HCT116 (cell line): ENCODE results near the gene GRHL3. TPM values are rescaled to one million over a fixed set of nuclear protein-coding genes. Genes with fewer than 3 reads are reported as not detected.

Source experiments
- ATAC-seq: fragments of 200-7000 bp; cut with Tn5 transposase; 2 replicates; pipeline ENCODE4 v1.9.1; 2020; ENCODE audit warnings: mild to moderate bottlenecking, moderate library complexity
- BruUV-seq: library from RNA; stranded (reverse); fragments of 400-500 nt; replicated peaks from 2 replicates; lab custom pipeline; 2021; lab: Mats Ljungman, UMichigan
- CTCF ChIA-PET: fragments of 300-600 bp; sonication (Branson Sonifier 250); formaldehyde crosslinking; loops from one replicate; lab custom pipeline; 2021; ENCODE audit warnings: antibody characterized with exemption; lab: Charles Lee
- POLR2A ChIA-PET: fragments of 300-600, 350-600 bp; sonication (Branson Sonifier 250); formaldehyde crosslinking; loops from one replicate; lab custom pipeline; 2021; ENCODE audit warnings: antibody characterized with exemption; lab: Charles Lee
- RAD21 ChIA-PET, 2 experiments: fragments of 300-600 bp; sonication (Branson Sonifier 250); formaldehyde crosslinking; loops; one replicate each; lab custom pipeline; 2023; ENCODE audit warnings: low total read pairs in 2 of 2; ENCODE audit not compliant: uncharacterized antibody in 2 of 2, unreplicated experiment in 2 of 2, low non-redundant PET in 1 of 2; lab: Charles Lee
- DNase-seq: peaks from one replicate; pipeline ENCODE4 v3.0.0-alpha.2; 2010; ENCODE audit warnings: low read depth, low spot score
- H2AFZ ChIP-seq: fragments of 200-600 bp; shearing (Covaris generic), sonication (generic); 2 replicates; pipeline ENCODE4 v1.6.1; 2017; ENCODE audit warnings: low read depth, mixed run types, mixed read lengths, antibody characterized with exemption, low read length; ENCODE audit not compliant: poor library complexity, severe bottlenecking
- H3K27ac ChIP-seq: 2 replicates; pipeline ENCODE4 v1.5.1; 2012; ENCODE audit warnings: low read depth, low read length
- H3K27me3 ChIP-seq: fragments of 200-600 bp; sonication (generic); 2 replicates; pipeline ENCODE4 v1.6.1; 2016; ENCODE audit warnings: mixed run types, low read length, mixed read lengths; ENCODE audit not compliant: insufficient read depth
- H3K36me3 ChIP-seq, 2 experiments: fragments of 200-500 bp in 1 of 2; fragments of 200-600 bp in 1 of 2; sonication (Bioruptor generic) in 1 of 2; sonication (generic) in 1 of 2; 2 replicates each; pipeline versions ENCODE4 v1.5.1 to v1.6.1; 2014 to 2016; ENCODE audit warnings: low read length in 2 of 2, inconsistent platforms in 1 of 2, mixed read lengths in 1 of 2, mixed run types in 1 of 2; ENCODE audit not compliant: insufficient read depth in 2 of 2, control insufficient read depth in 1 of 2
- H3K4me1 ChIP-seq, 2 experiments: fragments of 200-600 bp in 1 of 2; sonication (generic) in 1 of 2; 2 replicates each; pipeline versions ENCODE4 v1.5.1 to v1.6.1; 2012 to 2017; ENCODE audit warnings: low read length in 2 of 2, inconsistent platforms in 1 of 2, mild to moderate bottlenecking in 1 of 2, mixed read lengths in 1 of 2, mixed run types in 1 of 2, moderate library complexity in 1 of 2; ENCODE audit not compliant: insufficient read depth in 2 of 2, control insufficient read depth in 1 of 2
- H3K4me2 ChIP-seq: fragments of 200-600 bp; sonication (generic); 2 replicates; pipeline ENCODE4 v1.6.1; 2017; ENCODE audit warnings: mixed run types, low read length, mixed read lengths
- H3K4me3 ChIP-seq, 2 experiments: fragments of 200-600 bp in 1 of 2; sonication (generic) in 1 of 2; replicated peaks in 1 of 2; 2 replicates each; pipeline ENCODE4 v1.5.1; 2011 to 2016; ENCODE audit warnings: low read length in 2 of 2, control low read depth in 1 of 2, low read depth in 1 of 2, mild to moderate bottlenecking in 1 of 2, mixed read lengths in 1 of 2, mixed run types in 1 of 2
- H3K79me2 ChIP-seq: fragments of 200-600 bp; sonication (generic); 2 replicates; pipeline ENCODE4 v1.6.1; 2017; ENCODE audit warnings: mild to moderate bottlenecking, mixed run types, low read length, moderate library complexity, mixed read lengths; ENCODE audit not compliant: insufficient read depth
- H3K9ac ChIP-seq: fragments of 200-600 bp; sonication (generic); 2 replicates; pipeline ENCODE4 v1.6.1; 2016; ENCODE audit warnings: low read length, mixed read lengths
- H3K9me2 ChIP-seq: fragments of 200-600 bp; sonication (generic), shearing (Covaris generic); 2 replicates; pipeline ENCODE4 v1.6.1; 2017; ENCODE audit warnings: mixed run types, mild to moderate bottlenecking, moderate library complexity; ENCODE audit not compliant: insufficient read depth
- H3K9me3 ChIP-seq, 2 experiments: fragments of 200-500 bp in 1 of 2; fragments of 200-600 bp in 1 of 2; sonication (Bioruptor generic) in 1 of 2; sonication (generic) in 1 of 2; 2 replicates each; pipeline ENCODE4 v1.6.1; 2014 to 2017; ENCODE audit warnings: low read length in 2 of 2, mixed read lengths in 2 of 2, inconsistent platforms in 1 of 2, low read depth in 1 of 2, mild to moderate bottlenecking in 1 of 2, mixed run types in 1 of 2, moderate library complexity in 1 of 2; ENCODE audit not compliant: control insufficient read depth in 1 of 2, insufficient read depth in 1 of 2
- H4K20me1 ChIP-seq: fragments of 200-600 bp; sonication (generic), shearing (Covaris generic); 2 replicates; pipeline ENCODE4 v1.6.1; 2017; ENCODE audit warnings: mixed run types, mild to moderate bottlenecking, moderate library complexity; ENCODE audit not compliant: insufficient read depth
- ATF3 ChIP-seq: IDR thresholded peaks from 2 replicates; pipeline ENCODE4 v1.6.1; 2012
- CBX3 ChIP-seq: IDR thresholded peaks from 2 replicates; pipeline ENCODE4 v1.6.1; 2012; ENCODE audit warnings: low read depth
- CEBPB ChIP-seq: IDR thresholded peaks from 2 replicates; pipeline ENCODE4 v1.6.1; 2012; ENCODE audit warnings: low read depth
- EGR1 ChIP-seq: IDR thresholded peaks from 2 replicates; pipeline ENCODE4 v1.6.1; 2012; ENCODE audit warnings: low read depth
- EZH2 ChIP-seq: fragments of 200-600 bp; sonication (generic); IDR thresholded peaks from 2 replicates; pipeline ENCODE4 v1.6.1; 2017; ENCODE audit warnings: antibody characterized with exemption, mixed run types
- FOSL1 ChIP-seq: IDR thresholded peaks from 2 replicates; pipeline ENCODE4 v1.6.1; 2012; ENCODE audit warnings: low read depth
- SIN3A ChIP-seq: IDR thresholded peaks from 2 replicates; pipeline ENCODE4 v1.6.1; 2012; ENCODE audit warnings: low read depth
- SP1 ChIP-seq: IDR thresholded peaks from 2 replicates; pipeline ENCODE4 v1.6.1; 2012; ENCODE audit warnings: low read depth
- TCF7L2 ChIP-seq: IDR thresholded peaks from 2 replicates; pipeline ENCODE4 v1.7.0; 2011; ENCODE audit warnings: borderline replicate concordance, inconsistent platforms; ENCODE audit not compliant: insufficient read depth, insufficient read length; ENCODE audit errors: extremely low read depth
- intact Hi-C: fragments of 100-400 bp; cut with micrococcal nuclease; formaldehyde crosslinking; loops from 2 replicates; pipeline ENCODE4 v1.10.0; 2022
- total RNA-seq: library from RNA; stranded (reverse); gene quantifications from one replicate; pipeline ENCODE4 v1.2.1, GENCODE V29; 2021; ENCODE audit not compliant: unreplicated experiment
- TF ChIP-seq, protein P1 (sequence below): IDR thresholded peaks from 2 replicates; pipeline ENCODE4 v1.6.1; 2012

GRHL3 gene
- total RNA-seq, 1 experiment from 2014 or later = 1.0 TPM

DNA sequence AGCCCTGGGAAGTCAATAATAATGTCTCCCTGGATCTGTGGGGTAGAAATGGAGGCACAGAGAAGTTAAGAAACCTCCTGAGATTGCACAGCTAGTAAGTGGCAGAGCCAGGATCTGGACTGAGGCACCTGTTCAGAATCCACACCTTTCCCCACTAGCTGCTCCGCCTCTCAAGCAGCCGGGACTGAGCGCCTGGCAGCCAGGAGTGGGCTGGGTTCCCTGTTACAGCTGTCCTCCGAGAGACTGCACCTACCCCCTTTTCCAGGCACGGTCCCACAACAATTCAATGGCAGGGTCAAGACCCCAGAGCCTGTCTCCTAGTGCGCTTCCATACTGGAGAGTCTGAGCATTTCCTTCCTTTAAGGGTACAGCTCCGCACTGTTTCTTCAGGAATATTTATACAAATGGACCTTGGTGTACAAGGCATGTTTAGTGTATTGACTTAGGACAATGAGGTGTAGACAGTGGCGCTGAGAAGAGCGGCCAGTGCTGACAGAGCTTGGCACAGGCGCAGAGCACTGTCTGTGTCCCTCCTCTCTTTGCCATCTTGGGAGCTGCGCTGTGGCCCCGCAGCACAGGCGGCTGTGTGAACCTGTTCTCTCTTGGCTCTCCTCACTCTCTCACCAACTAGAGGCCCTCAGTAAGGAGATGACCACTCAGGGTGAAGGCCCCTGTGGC lies 24.4 kb downstream of the GRHL3 start:
- POLR2A ChIA-PET = no interaction called here
- Histone ChIP-seq H3K4me1 (no peaks in the 10 kb centered on the region), H3K27me3 (peaks cover 12% of the 10 kb centered on the region; the same call in 1 of the 2 replicates), H3K9me3 (no peaks in the 10 kb centered on the region), H3K79me2 (no peaks in the 10 kb centered on the region), H2AFZ (no peak overlapping the region), H3K27ac (no peak overlapping the region), H3K4me3 (no peak overlapping the region), H3K9ac (no peak overlapping the region), H4K20me1 (no peaks in the 10 kb centered on the region), H3K4me2 (no peak overlapping the region), H3K9me2 (no peaks in the 10 kb centered on the region), H3K36me3 (no peaks in the 10 kb centered on the region)
- ATAC-seq (0 out of 2 replicates have a peak, but pooled peaks have one; percentile 23), DNase-seq (no peak)
- TF ChIP-seq TCF7L2 (no peak), SIN3A (no peak), CBX3 (no peak), EZH2 (no peak), FOSL1 (no peak), ATF3 (no peak), CEBPB (no peak)
- TF ChIP-seq, protein P1, sequence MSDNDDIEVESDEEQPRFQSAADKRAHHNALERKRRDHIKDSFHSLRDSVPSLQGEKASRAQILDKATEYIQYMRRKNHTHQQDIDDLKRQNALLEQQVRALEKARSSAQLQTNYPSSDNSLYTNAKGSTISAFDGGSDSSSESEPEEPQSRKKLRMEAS = no peak
- CTCF ChIA-PET = no interaction called here
- RAD21 ChIA-PET = no interaction called here
- intact Hi-C loops = no loop called here
- no TSS peak for BruUV-seq

GRCh38 chr1:24344090-24344742 lies 25.1 kb downstream of the GRHL3 start:
- H3K4me2 ChIP-seq = no peak overlapping the region
- H3K4me1 ChIP-seq = no peaks in the 10 kb centered on the region
- no peaks in the 10 kb centered on the region for H3K79me2 ChIP-seq
- peaks cover 12% of the 10 kb centered on the region; the same call in 1 of the 2 replicates for H3K27me3 ChIP-seq
- H3K36me3 ChIP-seq = no peaks in the 10 kb centered on the region
- H3K4me3 ChIP-seq = no peak overlapping the region
- no peak overlapping the region for H3K27ac ChIP-seq
- no peak overlapping the region for H2AFZ ChIP-seq
- H3K9me2 ChIP-seq = no peaks in the 10 kb centered on the region
- ATAC-seq (0 out of 2 replicates have a peak, but pooled peaks have one; percentile 28), DNase-seq (no peak)
- H3K9me3 ChIP-seq = no peaks in the 10 kb centered on the region
- TF ChIP-seq SP1 (no peak), EGR1 (no peak), CEBPB (no peak), EZH2 (no peak), CBX3 (no peak)
- intact Hi-C loops = no loop called here
- H3K9ac ChIP-seq = no peak overlapping the region
- ChIA-PET CTCF (no interaction called here), RAD21 (no interaction called here), POLR2A (no interaction called here)
- no TSS peak for BruUV-seq
- H4K20me1 ChIP-seq = no peaks in the 10 kb centered on the region
